Mesendoderm (in vitro differentiated cells): ENCODE results near the gene TRPM1.

Experiments used
- DNase-seq: peaks from one replicate; pipeline ENCODE4 v3.0.0; 2013
- H2AK5ac ChIP-seq: 2 replicates; pipeline ENCODE4 v1.6.1; 2013; ENCODE audit warnings: low read length, inconsistent platforms
- H2BK120ac ChIP-seq: 2 replicates; pipeline ENCODE4 v1.6.1; 2013; ENCODE audit warnings: low read depth, mild to moderate bottlenecking, low read length, moderate library complexity, mixed read lengths
- H2BK15ac ChIP-seq: replicated peaks from 2 replicates; pipeline ENCODE4 v1.6.1; 2013; ENCODE audit warnings: low read depth, mild to moderate bottlenecking, moderate library complexity
- H2BK5ac ChIP-seq: 2 replicates; pipeline ENCODE4 v1.6.1; 2013; ENCODE audit warnings: low read length, inconsistent platforms
- H3K18ac ChIP-seq: 2 replicates; pipeline ENCODE4 v1.6.1; 2013; ENCODE audit warnings: mild to moderate bottlenecking, low read length, mixed read lengths
- H3K23ac ChIP-seq: one replicate; pipeline ENCODE4 v1.6.1; 2013; ENCODE audit warnings: low read length
- H3K27ac ChIP-seq: 2 replicates; pipeline ENCODE4 v1.5.1; 2013; ENCODE audit warnings: low read depth, mild to moderate bottlenecking, inconsistent platforms, low read length, moderate library complexity
- H3K27me3 ChIP-seq: 2 replicates; pipeline ENCODE4 v1.6.1; 2013; ENCODE audit warnings: low read length, control low read depth, mild to moderate bottlenecking, inconsistent platforms; ENCODE audit not compliant: insufficient read depth, poor library complexity
- H3K36me3 ChIP-seq: 2 replicates; pipeline ENCODE4 v1.6.1; 2013; ENCODE audit warnings: low read length, inconsistent platforms; ENCODE audit not compliant: control insufficient read depth, insufficient read depth
- H3K4ac ChIP-seq: one replicate; pipeline ENCODE4 v1.6.1; 2013; ENCODE audit warnings: low read depth, mild to moderate bottlenecking, low read length, moderate library complexity
- H3K4me1 ChIP-seq: 2 replicates; pipeline ENCODE4 v1.6.1; 2013; ENCODE audit warnings: low read depth, low read length, inconsistent platforms; ENCODE audit not compliant: control insufficient read depth
- H3K4me2 ChIP-seq: 2 replicates; pipeline ENCODE4 v1.6.1; 2013; ENCODE audit warnings: low read length
- H3K4me3 ChIP-seq: 2 replicates; pipeline ENCODE4 v1.5.1; 2013; ENCODE audit warnings: mild to moderate bottlenecking, low read length
- H3K56ac ChIP-seq: one replicate; pipeline ENCODE4 v1.6.1; 2013; ENCODE audit warnings: low read length
- H3K79me1 ChIP-seq: 2 replicates; pipeline ENCODE4 v1.6.1; 2013; ENCODE audit warnings: low read length, inconsistent platforms
- H3K79me2 ChIP-seq: 2 replicates; pipeline ENCODE4 v1.6.1; 2013; ENCODE audit warnings: mild to moderate bottlenecking, low read length; ENCODE audit not compliant: control insufficient read depth, insufficient read depth
- H3K9ac ChIP-seq: 2 replicates; pipeline ENCODE4 v1.6.1; 2013; ENCODE audit warnings: low read length, inconsistent platforms
- H4K5ac ChIP-seq: one replicate; pipeline ENCODE4 v1.6.1; 2013; ENCODE audit warnings: low read length
- H4K8ac ChIP-seq: one replicate; pipeline ENCODE4 v1.6.1; 2013; ENCODE audit warnings: low read depth, mild to moderate bottlenecking, control low read depth, low read length, moderate library complexity
- WGBS: extraction: QIAGEN DNeasy Blood & Tissue Kit; methylation state at CpG from one replicate; pipeline ENCODE4 v1.1.7; 2013; ENCODE audit warnings: low lambda C conversion rate, missing lambda C conversion rate; ENCODE audit not compliant: insufficient coverage; ENCODE audit errors: extremely low coverage; 5-methylcytosine and 5-hydroxymethylcytosine counted together

The TRPM1 gene

GRCh38 chr15:31074321-31074720, 27.2 kb downstream of the TRPM1 start:
- Histone ChIP-seq H4K8ac (no peak overlapping the region), H2BK15ac (no peak overlapping the region), H3K4me3 (no peak overlapping the region), H3K4me1 (peaks cover 3% of the 10 kb centered on the region), H2BK5ac (no peak overlapping the region), H3K27me3 (no peaks in the 10 kb centered on the region), H3K23ac (no peak overlapping the region), H3K18ac (no peak overlapping the region), H2AK5ac (no peak overlapping the region), H2BK120ac (no peak overlapping the region), H3K9ac (no peak overlapping the region), H3K56ac (no peak overlapping the region), H4K5ac (no peak overlapping the region), H3K79me2 (no peaks in the 10 kb centered on the region), H3K4me2 (no peak overlapping the region), H3K27ac (no peak overlapping the region), H3K4ac (no peak overlapping the region), H3K79me1 (no peaks in the 10 kb centered on the region), H3K36me3 (no peaks in the 10 kb centered on the region)
- DNase-seq, result no peak

- Histone ChIP-seq H2BK15ac (no peak overlapping the region), H4K8ac (no peak overlapping the region), H3K36me3 (no peaks in the 10 kb centered on the region), H3K4me3 (no peak overlapping the region), H2AK5ac (no peak overlapping the region), H3K18ac (no peak overlapping the region), H4K5ac (no peak overlapping the region), H3K4me1 (no peaks in the 10 kb centered on the region), H2BK120ac (no peak overlapping the region), H3K27ac (no peak overlapping the region), H3K56ac (no peak overlapping the region), H3K79me1 (no peaks in the 10 kb centered on the region), H3K9ac (no peak overlapping the region), H3K27me3 (no peaks in the 10 kb centered on the region), H3K4me2 (no peak overlapping the region), H2BK5ac (no peak overlapping the region), H3K4ac (no peak overlapping the region), H3K79me2 (no peaks in the 10 kb centered on the region), H3K23ac (no peak overlapping the region)
- DNase-seq, result no peak
- no CpG with 5 or more reads among the region's 2 CpGs for WGBS
These were observed 30.7 kb downstream of the TRPM1 start for GRCh38 chr15:31070867-31071266.

- Histone ChIP-seq H3K9ac (no peak overlapping the region), H2BK120ac (no peak overlapping the region), H3K23ac (no peak overlapping the region), H2AK5ac (no peak overlapping the region), H4K8ac (no peak overlapping the region), H4K5ac (no peak overlapping the region), H3K4ac (no peak overlapping the region), H2BK5ac (no peak overlapping the region), H2BK15ac (no peak overlapping the region), H3K79me1 (no peaks in the 10 kb centered on the region), H3K27me3 (no peaks in the 10 kb centered on the region), H3K27ac (no peak overlapping the region), H3K4me2 (no peak overlapping the region), H3K56ac (no peak overlapping the region), H3K79me2 (no peaks in the 10 kb centered on the region), H3K36me3 (no peaks in the 10 kb centered on the region), H3K4me1 (no peaks in the 10 kb centered on the region), H3K18ac (no peak overlapping the region), H3K4me3 (no peak overlapping the region)
- no CpG with 5 or more reads among the region's 6 CpGs for WGBS
- no peak for DNase-seq
These were observed 32.0 kb downstream of the TRPM1 start for GRCh38 chr15:31069360-31070000.

- Histone ChIP-seq H4K5ac (no peak overlapping the region), H2AK5ac (no peak overlapping the region), H3K36me3 (no peaks in the 10 kb centered on the region), H3K79me1 (no peaks in the 10 kb centered on the region), H3K4me3 (no peak overlapping the region), H3K27ac (no peak overlapping the region), H3K27me3 (no peaks in the 10 kb centered on the region), H3K79me2 (no peaks in the 10 kb centered on the region), H3K18ac (no peak overlapping the region), H3K4me1 (no peaks in the 10 kb centered on the region), H3K23ac (no peak overlapping the region), H3K56ac (no peak overlapping the region), H3K4me2 (no peak overlapping the region), H3K9ac (no peak overlapping the region), H2BK15ac (no peak overlapping the region), H2BK5ac (no peak overlapping the region), H3K4ac (no peak overlapping the region), H2BK120ac (no peak overlapping the region), H4K8ac (no peak overlapping the region)
- WGBS, result no CpG with 5 or more reads among the region's 11 CpGs
- DNase-seq, result no peak
These were observed 33.5 kb downstream of the TRPM1 start for GRCh38 chr15:31067890-31068603.

GRCh38 chr15:31065824-31066223, 35.7 kb downstream of the TRPM1 start:
- DNase-seq, result no peak
- no peak overlapping the region for H2BK15ac ChIP-seq
- no peaks in the 10 kb centered on the region for H3K36me3 ChIP-seq
- H3K18ac ChIP-seq, result no peak overlapping the region
- no peak overlapping the region for H3K23ac ChIP-seq
- WGBS, result no CpG with 5 or more reads among the region's 6 CpGs
- no peak overlapping the region for H2BK5ac ChIP-seq
- H3K4me1 ChIP-seq, result no peaks in the 10 kb centered on the region
- H3K4me3 ChIP-seq, result no peak overlapping the region
- H3K79me1 ChIP-seq, result no peaks in the 10 kb centered on the region
- no peak overlapping the region for H3K56ac ChIP-seq
- H3K9ac ChIP-seq, result no peak overlapping the region
- H3K27me3 ChIP-seq, result no peaks in the 10 kb centered on the region
- no peak overlapping the region for H2BK120ac ChIP-seq
- no peak overlapping the region for H3K27ac ChIP-seq
- H4K5ac ChIP-seq, result no peak overlapping the region
- H3K4ac ChIP-seq, result no peak overlapping the region
- H3K4me2 ChIP-seq, result no peak overlapping the region
- no peak overlapping the region for H2AK5ac ChIP-seq
- H3K79me2 ChIP-seq, result no peaks in the 10 kb centered on the region
- H4K8ac ChIP-seq, result no peak overlapping the region

- Histone ChIP-seq H2BK15ac (no peak overlapping the region), H3K4ac (no peak overlapping the region), H2BK120ac (no peak overlapping the region), H3K36me3 (no peaks in the 10 kb centered on the region), H2BK5ac (no peak overlapping the region), H3K23ac (no peak overlapping the region), H3K56ac (no peak overlapping the region), H2AK5ac (no peak overlapping the region), H3K27me3 (no peaks in the 10 kb centered on the region), H3K18ac (no peak overlapping the region), H3K4me3 (no peak overlapping the region), H3K4me2 (no peak overlapping the region), H4K8ac (no peak overlapping the region), H3K27ac (no peak overlapping the region), H4K5ac (no peak overlapping the region), H3K9ac (no peak overlapping the region), H3K4me1 (no peaks in the 10 kb centered on the region), H3K79me1 (no peaks in the 10 kb centered on the region), H3K79me2 (no peaks in the 10 kb centered on the region)
- WGBS, result no CpG with 5 or more reads among the region's 17 CpGs
- DNase-seq, result no peak
These were observed 38.6 kb downstream of the TRPM1 start for GRCh38 chr15:31062911-31063310.
